HepG2 (cell line): Measurements from ENCODE around the gene DDX54. TPM values are rescaled to one million over a fixed set of nuclear protein-coding genes. Genes with fewer than 3 reads are reported as not detected.

Source experiments
- ATAC-seq: fragments of 200-7000 bp; cut with Tn5 transposase; 3 replicates; pipeline ENCODE4 v1.9.1; 2020; ENCODE audit warnings: mild to moderate bottlenecking, moderate library complexity
- BruUV-seq: library from RNA; stranded (reverse); fragments of 400-500 nt; replicated peaks from 2 replicates; lab custom pipeline; 2021; lab: Mats Ljungman, UMichigan
- CTCF ChIA-PET: fragments of 300-600 bp; formaldehyde crosslinking; extraction: SDS; loops from one replicate; lab custom pipeline; 2021; ENCODE audit warnings: low total read pairs, inconsistent platforms, low intra/inter-chr PET ratio; lab: Yijun Ruan, JAX
- POLR2A ChIA-PET: fragments of 350-600 bp; sonication (Branson Sonifier 250); formaldehyde crosslinking; loops from one replicate; lab custom pipeline; 2020; ENCODE audit warnings: antibody characterized with exemption, inconsistent platforms; lab: Yijun Ruan, JAX
- DNase-seq: peaks from one replicate; pipeline ENCODE4 v3.0.0-alpha.2; 2015; ENCODE audit warnings: low spot score
- FAIRE-seq: peaks from 3 replicates; lab custom pipeline; 2011; peaks lifted over from hg19 to GRCh38; lab: Jason Lieb, UNC
- H2AFZ ChIP-seq: one replicate; pipeline ENCODE4 v1.6.1; 2011; ENCODE audit warnings: low read length, inconsistent platforms
- H3K27ac ChIP-seq: fragments of 300-600 bp; 3 replicates; pipeline ENCODE4 v1.8.0; 2011; ENCODE audit warnings: mixed run types, mild to moderate bottlenecking, mixed read lengths, low read length, inconsistent platforms; ENCODE audit not compliant: insufficient read depth; ENCODE audit errors: extremely low read length
- H3K27me3 ChIP-seq, 2 experiments: fragments of 200-600 bp in 1 of 2; 2 replicates in 1 of 2; 3 replicates in 1 of 2; pipeline versions ENCODE4 v1.6.0 to v1.8.0; 2011; ENCODE audit warnings: low read length in 2 of 2, mild to moderate bottlenecking in 2 of 2, moderate library complexity in 2 of 2, inconsistent platforms in 1 of 2; ENCODE audit not compliant: insufficient read depth in 2 of 2, control insufficient read depth in 1 of 2
- H3K36me3 ChIP-seq, 2 experiments: fragments of 200-600 bp in 1 of 2; replicated peaks in 1 of 2; 2 replicates in 1 of 2; 3 replicates in 1 of 2; pipeline versions ENCODE4 v1.5.1 to v1.8.0; 2011; ENCODE audit warnings: low read length in 2 of 2, inconsistent platforms in 1 of 2; ENCODE audit not compliant: insufficient read depth in 2 of 2, control insufficient read depth in 1 of 2
- H3K4me1 ChIP-seq: 2 replicates; pipeline ENCODE4 v1.5.1; 2012; ENCODE audit warnings: low read length, inconsistent platforms; ENCODE audit not compliant: insufficient read depth
- H3K4me2 ChIP-seq: 2 replicates; pipeline ENCODE4 v1.6.0; 2011; ENCODE audit warnings: low read depth, low read length, inconsistent platforms
- H3K4me3 ChIP-seq, 3 experiments: fragments of 200-600 bp in 1 of 3; sonication (generic), shearing (Covaris generic) in 1 of 3; replicated peaks in 1 of 3; 2 replicates each; pipeline ENCODE4 v1.5.1; 2011 to 2016; ENCODE audit warnings: low read length in 3 of 3, inconsistent platforms in 2 of 3, low read depth in 2 of 3, mild to moderate bottlenecking in 2 of 3, control low read depth in 1 of 3, mixed read lengths in 1 of 3; ENCODE audit not compliant: insufficient read depth in 1 of 3
- H3K79me2 ChIP-seq: one replicate; pipeline ENCODE4 v1.6.1; 2011; ENCODE audit warnings: low read length, inconsistent platforms; ENCODE audit not compliant: insufficient read depth
- H3K9ac ChIP-seq: 2 replicates; pipeline ENCODE4 v1.6.0; 2011; ENCODE audit warnings: mild to moderate bottlenecking, low read depth, low read length, inconsistent platforms; ENCODE audit not compliant: insufficient read depth
- H3K9me3 ChIP-seq: 2 replicates; pipeline ENCODE4 v1.5.1; 2012; ENCODE audit warnings: mild to moderate bottlenecking, low read length
- H4K20me1 ChIP-seq: 2 replicates; pipeline ENCODE4 v1.6.0; 2011; ENCODE audit warnings: inconsistent platforms, mild to moderate bottlenecking, low read length, moderate library complexity; ENCODE audit not compliant: insufficient read depth
- ARHGAP35 ChIP-seq: sonication (generic); formaldehyde crosslinking; IDR thresholded peaks from 2 replicates; pipeline ENCODE4 v1.9.0; 2022; ENCODE audit warnings: mild to moderate bottlenecking, inconsistent platforms, moderate library complexity, missing genetic modification reagents, borderline replicate concordance
- FOXP1 ChIP-seq, 2 experiments: fragments of 450-650 bp in 1 of 2; IDR thresholded peaks; 2 replicates each; pipeline ENCODE4 v1.6.1; 2017 to 2018; ENCODE audit warnings: antibody characterized with exemption in 1 of 2
- HMGA1 ChIP-seq: sonication (generic); formaldehyde crosslinking; conservative IDR thresholded peaks from 2 replicates; pipeline ENCODE4 v1.4.0; 2020; ENCODE audit warnings: missing genetic modification reagents
- KDM2A ChIP-seq: sonication (generic); formaldehyde crosslinking; IDR thresholded peaks from 2 replicates; pipeline ENCODE4 v1.4.0; 2020; ENCODE audit warnings: low read depth, missing genetic modification reagents, borderline replicate concordance
- KIAA2018 ChIP-seq: sonication (generic); formaldehyde crosslinking; IDR thresholded peaks from 2 replicates; pipeline ENCODE4 v1.5.0; 2020; ENCODE audit warnings: mild to moderate bottlenecking, missing genetic modification reagents, borderline replicate concordance
- NFIB ChIP-seq: sonication (generic); formaldehyde crosslinking; IDR thresholded peaks from 2 replicates; pipeline ENCODE4 v1.9.0; 2021; ENCODE audit warnings: missing genetic modification reagents, mild to moderate bottlenecking, borderline replicate concordance
- RFX1 ChIP-seq: fragments of 450-650 bp; IDR thresholded peaks from 2 replicates; pipeline ENCODE4 v1.6.1; 2017
- RFX3 ChIP-seq: IDR thresholded peaks from 2 replicates; pipeline ENCODE4 v1.6.1; 2016; ENCODE audit warnings: missing biosample characterization, missing genetic modification reagents
- SMAD9 ChIP-seq: sonication (generic); formaldehyde crosslinking; IDR thresholded peaks from 2 replicates; pipeline ENCODE4 v1.5.1; 2020; ENCODE audit warnings: mild to moderate bottlenecking, missing genetic modification reagents
- TEAD3 ChIP-seq: optimal IDR thresholded peaks from 2 replicates; pipeline ENCODE3; 2016; ENCODE audit warnings: borderline replicate concordance
- YEATS4 ChIP-seq: sonication (generic); formaldehyde crosslinking; IDR thresholded peaks from 2 replicates; pipeline ENCODE4 v1.4.0; 2020; ENCODE audit warnings: missing genetic modification reagents, borderline replicate concordance
- ZNF235 ChIP-seq: sonication (generic); formaldehyde crosslinking; IDR thresholded peaks from 2 replicates; pipeline ENCODE4 v1.8.1; 2023; ENCODE audit warnings: mild to moderate bottlenecking, missing genetic modification reagents, borderline replicate concordance
- ZNF382 ChIP-seq: sonication (generic); formaldehyde crosslinking; IDR thresholded peaks from 2 replicates; pipeline ENCODE4 v1.5.0; 2020; ENCODE audit warnings: missing genetic modification reagents, mild to moderate bottlenecking, borderline replicate concordance
- ZNF629 ChIP-seq: sonication (generic); formaldehyde crosslinking; conservative IDR thresholded peaks from 2 replicates; pipeline ENCODE4 v1.5.0; 2020; ENCODE audit warnings: missing genetic modification reagents
- ZNF737 ChIP-seq: sonication (generic); formaldehyde crosslinking; IDR thresholded peaks from 2 replicates; pipeline ENCODE4 v1.5.0; 2020; ENCODE audit warnings: missing genetic modification reagents, mild to moderate bottlenecking, borderline replicate concordance
- ZNF878 ChIP-seq: sonication (generic); formaldehyde crosslinking; IDR thresholded peaks from 2 replicates; pipeline ENCODE4 v1.8.1; 2023; ENCODE audit warnings: mild to moderate bottlenecking, missing genetic modification reagents, moderate library complexity
- ZSCAN21 ChIP-seq: sonication (generic); formaldehyde crosslinking; IDR thresholded peaks from 2 replicates; pipeline ENCODE4 v1.8.0; 2022; ENCODE audit warnings: mild to moderate bottlenecking, missing genetic modification reagents, moderate library complexity, borderline replicate concordance
- WGBS: methylation state at CpG from one replicate; pipeline ENCODE4 v1.1.6; 2017; ENCODE audit warnings: low lambda C conversion rate; 5-methylcytosine and 5-hydroxymethylcytosine counted together
- in situ Hi-C: cut with HindIII; loops from 2 replicates; pipeline ENCODE4 v1.10.0; 2017; ENCODE audit warnings: low pct_unique_long_range_greater_than_20kb; ENCODE audit not compliant: extremely low pct_ligation_motif_present
- intact Hi-C: fragments of 100-400 bp; cut with micrococcal nuclease; formaldehyde crosslinking; loops from one replicate; pipeline ENCODE4 v1.10.0; 2022; ENCODE audit not compliant: unreplicated experiment
- polyA plus RNA-seq, 8 experiments: library from polyadenylated mRNA; depleted of rRNA in 3 of 8; stranded (reverse) in 7 of 8; unstranded in 1 of 8; fragments of >200 nt; fragmentation: Illumina TruSeq in 4 of 8; extraction: Trizol in 4 of 8; gene quantifications; 2 replicates each; pipeline versions ENCODE4 v1.2.1 to v1.2.3, GENCODE V29; 2011 to 2016; ENCODE audit warnings: low read depth in 4 of 8, missing spikeins in 1 of 8, mixed read lengths in 1 of 8; ENCODE audit not compliant: insufficient read depth in 1 of 8
- total RNA-seq, 5 experiments: library from RNA; depleted of rRNA; stranded (reverse); fragments of >200 nt; fragmentation: Illumina TruSeq; extraction: Trizol; gene quantifications; 2 replicates each; pipeline ENCODE4 v1.2.3, GENCODE V29; 2016; ENCODE audit warnings: low read depth in 1 of 5

The DDX54 gene
- total and polyA plus RNA-seq, 2 of the 13 experiments (the other 11 are each of a cell fraction or from before 2014, with no cell fraction given) = 59.7 to 61.1 TPM

GRCh38 chr12:113149361-113150150 is 35.7 kb downstream of the DDX54 start, which contains the start of gene CFAP73:
Gene CFAP73 (plus strand): TSS chr12:113149724. CDS start chr12:113149858, 134 bp downstream.
- H3K9me3 ChIP-seq = no peaks in the 10 kb centered on the region
- DNase-seq = peak; percentile 76
- 8% methylated on average over 17 of the region's 22 CpGs for WGBS
- ATAC-seq = peak; percentile 81
- in situ Hi-C loops (no loop called here), intact Hi-C loops (no loop called here)
- CTCF ChIA-PET = interaction anchor here (0.9 kb wide), 1 partner anchor 101 kb away, joined by 3 read pairs; no protein-coding TSS in a partner anchor
- H3K36me3 ChIP-seq = no peaks in the 10 kb centered on the region
- peak; percentile 71 for FAIRE-seq
- POLR2A ChIA-PET = interaction anchor here (1.4 kb wide), 1 partner anchor 36 kb away, joined by 3 read pairs; the partner anchor contains the start of genes DDX54 and RITA1
- no peaks in the 10 kb centered on the region for H4K20me1 ChIP-seq
- H3K4me3 ChIP-seq = no peak within 1 kb of the TSS
- H3K4me2 ChIP-seq = no peak within 1 kb of the TSS
- H3K4me1 ChIP-seq = peaks cover 18% of the 10 kb centered on the region
- H3K79me2 ChIP-seq = no peaks in the 10 kb centered on the region
- H3K27me3 ChIP-seq = peaks cover 0 to 37% of the 10 kb centered on the region in 2 experiments; a peak in 4 of 5 replicates
- H3K9ac ChIP-seq = no peak within 1 kb of the TSS
- no peak within 1 kb of the TSS for H2AFZ ChIP-seq
- no peak within 1 kb of the TSS for H3K27ac ChIP-seq
- no TSS peak for BruUV-seq
- TF ChIP-seq ZNF235 = no peak
- no peak for TF ChIP-seq KDM2A (CRISPR knock-in tag)
- TF ChIP-seq RFX1 = peak; percentile 63
- no peak for TF ChIP-seq ZNF737
- TF ChIP-seq TEAD3 (CRISPR knock-in tag) = peak; percentile 47
- TF ChIP-seq YEATS4 (CRISPR knock-in tag) = no peak
- TF ChIP-seq ZNF382 = no peak
- no peak for TF ChIP-seq ZNF629 (CRISPR knock-in tag)
- no peak for TF ChIP-seq ZNF878 (CRISPR knock-in tag)
- TF ChIP-seq FOXP1 (IDR thresholded peaks at IDR 0.05) = no peak
- no peak for TF ChIP-seq FOXP1 (CRISPR knock-in tag; IDR thresholded peaks at IDR 0.05)
- TF ChIP-seq HMGA1 (CRISPR knock-in tag) = no peak
- TF ChIP-seq RFX3 = peak; percentile 62; the same call in 1 of the 2 replicates
- no peak for TF ChIP-seq NFIB
- TF ChIP-seq KIAA2018 = no peak
- TF ChIP-seq SMAD9 (CRISPR knock-in tag) = no peak
- TF ChIP-seq ARHGAP35 = no peak
- no peak for TF ChIP-seq ZSCAN21
